GM18861 (cell line): Measurements from ENCODE around the gene CFAP45.
"Not testable (repeated sequence)": the region's sequence is repeated elsewhere in the genome, so short reads cannot be mapped to it uniquely, and the experiment has no call there.

ENCODE experiments used
- ATAC-seq: cut with Tn5 transposase; IDR thresholded peaks from one replicate; pipeline ENCODE4 v1.9.1; 2021; ENCODE audit not compliant: unreplicated experiment

The CFAP45 gene

DNA sequence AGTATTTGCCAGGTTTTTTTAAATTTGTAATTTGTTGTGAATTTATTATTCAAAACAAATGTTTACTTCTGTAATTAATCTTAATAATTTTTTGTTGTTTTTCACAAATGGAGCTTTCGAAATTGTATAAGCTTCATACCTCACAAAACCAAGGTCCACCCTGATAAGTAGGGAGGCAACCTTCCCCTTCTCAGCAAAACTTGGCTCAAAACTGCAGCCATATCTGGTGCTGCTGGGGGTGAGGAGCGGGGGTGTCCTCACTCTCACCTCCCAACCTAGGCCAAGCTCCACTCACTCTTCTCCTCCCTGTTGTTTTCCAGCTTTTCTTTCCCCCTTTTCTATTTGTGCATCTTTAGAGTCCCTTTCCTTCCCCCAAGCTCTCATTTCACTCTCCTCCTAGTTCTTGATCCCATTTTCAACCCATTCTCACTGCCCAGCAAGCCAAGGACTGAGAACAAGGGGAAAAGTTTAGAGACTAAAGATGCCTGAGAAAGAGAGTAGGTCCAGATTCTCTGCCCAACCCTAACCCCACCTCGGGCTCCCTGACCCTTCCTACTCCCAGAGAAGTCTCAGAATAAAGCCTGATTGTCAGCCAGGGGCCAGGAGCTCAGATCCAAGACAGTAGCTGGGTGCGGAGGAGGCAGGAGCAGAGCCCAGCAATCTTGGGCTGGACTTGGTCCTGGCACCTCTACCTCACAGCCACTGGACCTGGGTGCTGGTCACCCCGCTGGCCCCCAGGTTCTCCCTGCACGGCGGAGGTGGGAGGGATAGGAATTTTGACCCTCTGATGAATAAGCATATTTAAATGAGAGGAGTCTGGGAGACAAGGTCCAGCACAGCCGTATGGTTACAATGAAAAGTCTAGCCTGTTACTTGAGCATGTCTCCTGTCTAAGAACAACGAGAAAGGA, 8.3 kb upstream of the CFAP45 start:
- no peak for ATAC-seq

DNA sequence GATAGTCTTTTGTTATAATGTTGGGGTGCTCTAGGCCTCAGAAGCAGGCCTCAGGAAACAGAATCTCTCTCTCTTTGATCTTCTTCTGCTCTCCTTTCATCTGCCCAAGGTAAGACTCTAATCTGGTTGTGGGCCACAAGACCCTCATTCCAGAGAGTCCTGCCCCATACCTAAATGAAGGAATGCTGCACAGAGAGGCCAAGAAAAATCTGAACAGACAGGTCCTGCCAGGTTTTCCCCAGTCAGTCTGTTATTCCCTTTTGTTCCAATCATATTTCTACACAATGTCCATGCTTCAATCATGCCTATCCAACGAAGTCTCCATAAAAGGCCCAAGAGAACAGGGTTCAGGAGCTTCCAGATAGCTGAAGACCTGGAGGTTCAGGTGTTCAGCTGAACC, 7.0 kb upstream of the CFAP45 start:
- no peak for ATAC-seq

DNA sequence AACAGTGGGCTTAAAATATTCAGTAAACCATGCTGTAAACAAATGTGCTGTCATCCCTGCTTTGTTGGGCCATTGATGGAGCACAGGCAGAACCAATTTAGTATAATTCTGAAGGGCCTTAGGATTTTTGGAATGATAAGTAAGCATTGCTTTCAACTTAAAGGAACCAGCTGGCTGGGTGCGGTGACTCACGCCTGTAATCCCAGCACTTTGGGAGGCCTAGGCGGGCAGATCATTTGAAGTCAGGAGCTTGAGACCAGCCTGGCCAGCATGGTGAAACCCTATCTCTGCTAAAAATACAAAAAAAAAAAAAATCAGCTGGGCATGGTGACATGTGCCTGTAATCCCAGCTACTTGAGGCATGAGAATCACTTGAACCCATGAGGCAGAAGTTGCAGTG, 4.1 kb upstream of the CFAP45 start:
- ATAC-seq, result not testable (repeated sequence)

DNA sequence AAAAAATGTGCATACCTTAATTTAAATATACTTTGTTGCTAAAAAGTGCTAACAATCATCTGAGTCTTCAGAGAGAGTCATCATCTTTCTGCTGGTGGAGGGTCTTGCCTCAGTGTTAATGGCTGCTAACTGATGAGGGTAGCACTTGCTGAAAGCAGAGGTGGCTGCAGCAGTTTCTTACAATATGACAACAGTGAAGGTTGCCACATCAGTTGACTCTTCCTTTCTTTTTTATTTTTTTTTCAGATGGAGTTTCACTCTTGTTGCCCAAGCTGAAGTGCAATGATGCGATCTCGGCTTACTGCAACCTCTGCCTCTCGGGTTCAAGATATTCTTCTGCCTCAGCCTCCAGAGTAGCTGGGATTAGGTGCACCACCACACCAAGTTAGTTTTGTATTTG, 2.6 kb upstream of the CFAP45 start:
- no peak for ATAC-seq

DNA sequence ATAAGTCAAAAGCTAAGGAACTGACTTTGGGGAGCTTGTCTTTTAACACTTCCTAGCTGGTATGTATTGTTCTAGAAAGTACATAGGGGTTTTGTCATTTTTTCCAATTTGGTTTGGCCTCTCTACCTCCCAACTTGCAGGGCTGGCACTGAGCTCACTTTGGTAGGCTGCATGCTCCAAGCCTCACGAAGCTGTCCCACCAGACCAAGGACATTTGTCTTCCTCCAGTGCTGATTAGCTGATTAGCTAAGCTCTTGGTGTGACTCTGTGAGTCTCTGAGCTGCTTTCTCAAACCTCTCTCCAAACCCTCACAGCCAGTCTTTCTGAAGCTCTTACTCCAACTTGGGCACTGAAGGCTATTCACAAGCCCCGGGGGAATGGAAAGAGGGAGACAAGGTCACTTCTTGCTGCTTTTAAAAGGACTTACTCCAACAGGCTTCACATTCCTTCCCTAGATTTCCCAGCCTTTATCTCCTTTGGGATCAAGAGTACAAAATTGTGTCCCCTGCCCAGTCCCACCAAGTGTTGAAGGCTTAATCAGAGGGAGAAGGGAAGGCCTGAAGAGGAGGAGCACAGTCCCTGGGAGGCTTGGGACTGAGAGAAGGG, 893 bp upstream of the CFAP45 start:
- no peak for ATAC-seq

DNA sequence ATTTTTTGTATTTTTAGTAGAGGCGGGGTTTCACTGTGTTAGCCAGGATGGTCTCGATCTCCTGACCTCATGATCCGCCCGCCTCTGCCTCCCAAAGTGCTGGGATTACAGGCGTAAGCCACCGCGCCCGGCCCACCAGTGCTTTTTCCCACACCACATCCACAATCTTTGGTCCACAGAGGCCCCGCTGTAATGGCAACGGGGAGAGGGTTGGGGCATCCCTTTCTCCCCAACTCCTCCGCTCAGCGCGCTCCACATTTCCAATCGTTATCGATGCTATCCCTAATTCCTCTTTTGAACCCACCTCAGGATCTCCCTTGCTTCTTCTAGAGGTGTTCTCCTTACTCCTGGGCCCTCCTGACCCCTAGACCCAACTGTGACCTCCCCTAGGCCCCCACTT, 331 bp downstream of the CFAP45 start:
- not testable (repeated sequence) for ATAC-seq

DNA sequence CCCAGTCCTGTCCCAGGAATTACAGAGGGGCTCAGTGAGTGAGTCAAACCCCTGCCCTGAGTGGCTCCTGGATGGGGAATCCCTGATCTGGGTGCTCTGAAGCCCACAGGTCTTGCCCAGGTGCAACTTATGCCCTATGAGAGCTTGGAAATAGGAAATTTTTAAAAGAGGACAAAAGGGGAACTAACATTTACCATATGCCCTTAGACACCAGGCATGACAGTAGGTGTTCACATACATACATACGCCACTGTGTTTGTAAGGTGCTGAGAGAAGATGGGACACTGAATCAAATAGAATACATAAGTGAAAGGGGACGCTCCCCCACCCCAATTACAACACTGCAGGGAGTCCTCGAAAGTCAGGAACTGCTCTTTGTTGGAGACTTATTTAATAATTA, 1.4 kb downstream of the CFAP45 start:
- no peak for ATAC-seq

DNA sequence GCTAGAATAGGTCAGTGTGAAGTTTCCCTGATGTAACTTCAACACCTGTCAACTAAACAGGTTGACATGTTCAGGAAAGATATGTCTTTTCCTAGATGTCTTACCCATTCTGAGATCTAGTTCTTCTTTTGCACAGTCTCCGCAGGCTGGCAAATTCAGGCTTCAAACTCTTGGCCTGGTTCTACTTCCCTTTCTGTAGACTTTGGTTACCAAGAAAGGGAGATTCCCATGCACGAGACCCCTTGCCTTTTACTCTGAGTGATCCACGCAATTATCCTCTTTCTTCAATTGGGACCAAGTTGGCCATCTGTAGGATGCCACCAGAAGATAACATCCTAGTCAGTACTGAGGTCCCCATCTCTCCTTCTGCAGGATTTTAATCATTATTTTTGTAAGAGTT, 2.0 kb downstream of the CFAP45 start:
- ATAC-seq, result no peak

DNA sequence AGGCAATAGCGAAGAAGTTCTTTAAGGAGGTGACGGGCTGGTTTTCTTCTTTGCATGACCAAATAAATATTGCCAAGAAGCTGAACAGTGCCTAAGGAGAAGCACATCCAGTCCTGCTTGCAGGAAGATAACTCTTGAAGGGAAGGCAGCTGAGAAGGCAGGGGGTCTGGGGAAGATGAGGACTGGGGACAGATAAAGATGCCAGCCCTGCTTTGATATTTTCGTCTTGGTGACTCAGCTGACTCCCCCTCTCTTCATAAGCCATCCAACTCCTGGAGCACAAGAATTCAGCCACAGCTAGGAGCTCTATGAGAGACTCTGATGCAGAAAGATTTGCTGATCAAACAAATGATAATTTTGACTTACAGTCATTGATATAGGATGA, 3.4 kb downstream of the CFAP45 start:
- ATAC-seq, result no peak

DNA sequence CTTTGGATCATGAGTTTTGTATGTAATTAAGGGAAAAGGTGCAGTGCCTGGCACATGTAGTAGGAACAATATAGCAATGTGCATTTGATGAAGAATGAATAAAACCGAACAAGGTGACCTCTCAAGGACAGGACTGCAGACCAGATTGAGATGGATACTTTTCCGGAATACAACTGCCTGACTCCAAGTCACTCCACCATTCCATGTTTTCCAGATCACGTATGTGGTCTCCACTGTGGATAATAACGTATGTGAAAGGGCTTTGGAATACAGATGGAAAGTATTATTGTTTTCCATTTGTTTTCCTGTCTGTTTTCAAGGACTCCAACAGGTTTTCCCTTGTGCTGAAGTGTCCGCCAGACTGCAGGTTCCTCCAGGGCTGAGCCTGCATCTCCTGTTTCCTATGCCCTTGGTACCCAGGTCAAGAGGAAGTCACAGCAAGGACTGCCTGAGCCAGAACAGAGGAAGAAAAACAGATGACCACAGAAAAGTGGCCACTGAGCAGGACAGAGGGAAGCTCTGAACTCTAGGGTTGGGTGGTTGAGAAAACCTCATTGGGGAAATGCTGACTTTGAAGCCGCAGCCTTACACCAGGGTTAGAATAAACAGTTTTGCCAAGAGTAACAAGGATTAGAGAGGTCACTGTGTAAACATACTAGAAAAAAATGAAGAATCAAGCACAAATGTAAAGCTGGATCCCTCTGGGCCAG, 4.0 kb downstream of the CFAP45 start:
- ATAC-seq, result no peak

DNA sequence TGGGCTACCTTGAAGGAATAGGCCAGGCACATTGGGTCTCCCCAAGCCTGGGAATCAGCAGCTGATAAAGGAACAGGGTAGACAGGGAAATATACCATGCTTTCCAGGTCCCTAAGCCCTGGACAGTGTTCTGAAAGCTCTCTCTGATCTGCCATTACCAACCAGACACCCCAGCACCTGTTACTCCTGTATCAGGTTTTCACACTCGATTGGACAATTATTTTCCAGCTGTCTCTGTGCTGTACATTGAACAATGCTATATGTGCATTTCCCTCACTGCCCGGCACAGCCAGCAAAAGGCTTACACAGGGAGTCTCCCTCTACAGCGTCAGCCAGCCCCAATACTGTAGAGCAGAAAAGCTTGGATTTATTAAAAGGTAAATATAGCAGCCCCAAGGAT, 4.7 kb downstream of the CFAP45 start:
- ATAC-seq, result no peak

DNA sequence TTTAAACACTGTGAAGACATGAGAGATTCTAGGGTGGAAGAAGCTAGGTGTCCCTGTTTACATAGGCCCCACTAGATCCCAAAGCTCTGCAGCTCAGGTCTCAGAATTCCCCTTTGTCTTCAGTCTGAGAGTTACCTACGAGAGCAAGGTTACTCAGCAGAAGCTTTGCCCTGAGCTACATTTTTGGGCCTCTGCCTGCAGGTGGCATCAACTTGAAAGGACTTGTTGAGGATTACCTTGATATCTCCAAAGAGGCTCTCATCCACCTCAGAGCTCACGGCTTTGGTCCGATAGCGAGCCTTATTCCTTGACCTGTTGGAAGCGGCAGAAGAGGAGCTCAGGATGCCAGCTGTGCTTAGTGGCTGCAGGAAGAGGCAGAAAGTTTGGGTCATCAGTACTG, 7.0 kb downstream of the CFAP45 start:
- ATAC-seq, result no peak

DNA sequence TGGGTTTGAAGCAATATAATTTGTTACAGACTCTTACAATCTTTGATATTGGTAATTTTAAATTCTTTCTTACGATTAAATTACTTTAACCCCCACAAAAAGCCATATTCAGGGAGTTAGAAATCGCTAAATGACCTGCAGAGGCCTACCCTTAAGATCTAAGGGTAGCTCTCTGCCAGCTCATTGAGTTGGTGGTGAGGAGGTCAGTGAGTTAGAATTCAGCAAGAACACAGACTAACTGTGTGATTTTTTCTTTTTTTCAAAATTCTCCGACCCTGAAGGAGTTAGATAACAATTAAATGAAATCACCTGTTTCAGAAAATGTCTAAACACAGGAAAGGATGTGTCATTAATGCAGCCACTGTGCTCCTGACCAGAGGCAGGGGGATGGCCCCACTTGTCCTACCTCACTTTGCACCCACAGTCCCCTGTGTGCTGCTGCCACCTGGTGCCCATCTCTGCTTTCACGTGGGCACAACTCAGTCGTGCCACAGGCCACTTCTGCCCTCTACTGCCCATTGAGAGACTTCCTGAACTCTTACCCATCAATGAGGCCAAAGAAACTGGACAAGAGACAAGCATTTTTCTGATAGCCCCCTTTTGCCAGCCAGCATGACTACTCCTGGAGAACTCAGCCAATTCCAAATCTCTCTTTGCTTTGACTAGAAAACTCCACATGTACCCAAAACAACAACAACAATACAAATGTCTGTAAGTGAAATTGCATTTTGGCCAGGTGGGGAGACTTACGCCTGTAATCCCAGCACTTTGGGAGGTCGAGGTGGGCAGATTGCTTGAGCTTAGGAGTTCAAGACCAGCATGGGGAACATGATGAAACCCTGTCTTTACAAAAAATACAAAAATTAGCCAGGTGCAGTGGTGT, 8.4 kb downstream of the CFAP45 start:
- ATAC-seq, result peak; percentile 67

DNA sequence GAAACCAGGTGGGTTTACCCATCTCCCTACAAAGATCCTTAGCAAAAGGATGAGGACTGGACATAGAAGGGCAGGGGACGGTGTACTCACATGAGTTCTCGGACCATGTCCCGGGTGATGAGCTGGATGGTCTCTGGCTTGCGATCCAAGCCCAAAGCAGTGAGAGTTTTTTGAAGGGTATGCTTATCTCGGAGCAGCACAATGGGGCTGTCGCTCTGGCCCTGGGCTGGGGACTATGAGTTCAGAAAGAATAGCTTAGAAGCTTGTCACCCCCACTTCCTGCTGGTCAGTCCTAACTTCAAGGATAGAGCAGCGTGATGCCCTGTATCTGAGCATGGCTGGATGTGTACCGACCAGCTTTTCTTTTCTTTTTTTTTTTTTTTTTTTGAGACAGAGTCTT, 9.6 kb downstream of the CFAP45 start:
- no peak for ATAC-seq

DNA sequence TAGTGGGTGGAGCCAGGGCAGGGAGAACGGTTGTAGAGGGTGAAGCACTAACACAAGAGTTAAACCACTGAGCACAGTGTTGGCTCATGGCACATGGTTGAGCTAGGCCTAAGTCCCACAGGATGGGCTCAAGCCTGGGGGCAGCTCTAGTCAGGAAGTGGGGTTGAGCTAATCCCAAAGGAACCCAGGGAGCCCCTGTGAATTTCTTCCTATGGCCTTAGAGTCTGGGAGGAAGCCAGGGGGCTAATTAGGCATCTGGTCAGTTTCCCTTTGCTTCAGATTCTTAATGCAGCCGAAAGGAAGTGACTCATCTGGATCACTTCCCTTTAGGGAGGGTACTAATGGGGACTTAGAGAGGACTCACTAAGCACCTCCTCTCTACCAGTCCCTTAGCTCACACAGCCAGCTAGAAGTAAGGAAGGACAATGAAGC, 10.1 kb downstream of the CFAP45 start:
- ATAC-seq, result peak; percentile 88

DNA sequence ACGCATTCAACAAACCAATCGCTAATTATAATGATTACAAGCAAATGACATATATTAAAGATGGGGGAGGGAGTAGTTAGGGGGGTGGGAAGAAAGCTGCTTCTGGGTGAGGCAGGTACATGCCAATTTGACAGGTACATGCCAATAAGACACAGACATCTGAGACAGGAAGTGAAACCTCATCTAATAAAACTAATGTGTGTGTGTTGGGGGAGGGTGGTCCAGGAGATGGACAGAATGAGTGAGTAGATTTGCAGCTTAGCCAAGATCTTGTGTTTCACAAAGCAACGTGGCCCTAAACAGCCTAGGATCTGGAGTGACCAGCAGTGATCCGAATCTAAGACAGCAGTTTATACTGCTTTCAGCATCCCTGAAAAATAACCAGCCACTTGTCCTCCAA, 10.8 kb downstream of the CFAP45 start:
- ATAC-seq, result no peak

DNA sequence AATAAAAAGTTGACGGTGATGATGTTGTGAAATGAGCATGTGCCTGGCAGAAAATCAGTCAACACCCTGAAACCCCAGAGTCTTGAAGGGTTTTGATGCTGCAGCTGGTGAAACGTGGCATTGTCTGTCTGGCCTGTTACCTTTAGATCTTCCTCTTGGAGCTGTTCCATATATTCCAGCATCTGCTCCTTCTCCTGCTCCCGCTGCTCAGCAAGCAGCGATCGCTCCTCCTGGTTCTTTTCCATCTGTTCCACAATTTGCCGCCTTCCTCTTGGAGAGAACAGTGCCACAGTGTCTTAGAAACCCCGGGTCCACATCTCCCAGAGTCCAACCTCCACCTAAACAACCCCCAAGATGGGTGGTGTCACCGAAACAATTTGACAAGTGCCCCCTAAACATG, 15.7 kb downstream of the CFAP45 start:
- no peak for ATAC-seq

DNA sequence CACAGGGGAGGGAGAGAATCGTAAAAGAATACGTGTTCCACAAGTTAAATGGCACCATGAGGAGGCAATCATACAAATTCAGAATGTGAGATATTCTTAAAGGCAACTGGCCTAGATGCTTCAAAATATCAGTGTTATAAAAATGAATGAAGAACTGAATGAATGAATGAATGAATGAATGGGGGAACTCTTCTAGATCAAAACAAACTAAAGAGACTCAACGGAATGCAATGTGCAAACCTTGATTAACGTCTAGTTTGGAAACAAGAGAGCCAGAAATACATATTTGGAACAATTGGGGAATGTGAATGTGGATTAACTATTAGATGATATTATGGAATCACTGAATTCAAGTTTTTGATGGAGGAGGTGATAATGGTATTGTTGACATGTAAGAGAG, 16.8 kb downstream of the CFAP45 start:
- no peak for ATAC-seq

DNA sequence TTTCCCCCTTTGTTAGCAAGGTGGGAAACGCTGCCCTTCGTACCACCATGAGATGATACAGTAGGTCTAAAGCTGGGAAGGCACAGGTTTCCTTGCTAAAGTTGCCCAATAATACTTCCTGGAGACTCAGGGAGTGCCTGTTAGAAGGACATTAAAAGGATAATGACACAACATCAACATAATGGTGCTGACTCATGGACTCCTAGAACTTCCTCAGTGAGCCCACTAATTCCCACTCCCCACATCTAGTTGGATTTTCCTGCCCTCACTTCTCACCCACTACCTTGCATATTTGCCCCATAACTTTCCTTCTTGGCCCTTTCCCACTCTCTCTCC, 17.5 kb downstream of the CFAP45 start:
- ATAC-seq, result no peak

DNA sequence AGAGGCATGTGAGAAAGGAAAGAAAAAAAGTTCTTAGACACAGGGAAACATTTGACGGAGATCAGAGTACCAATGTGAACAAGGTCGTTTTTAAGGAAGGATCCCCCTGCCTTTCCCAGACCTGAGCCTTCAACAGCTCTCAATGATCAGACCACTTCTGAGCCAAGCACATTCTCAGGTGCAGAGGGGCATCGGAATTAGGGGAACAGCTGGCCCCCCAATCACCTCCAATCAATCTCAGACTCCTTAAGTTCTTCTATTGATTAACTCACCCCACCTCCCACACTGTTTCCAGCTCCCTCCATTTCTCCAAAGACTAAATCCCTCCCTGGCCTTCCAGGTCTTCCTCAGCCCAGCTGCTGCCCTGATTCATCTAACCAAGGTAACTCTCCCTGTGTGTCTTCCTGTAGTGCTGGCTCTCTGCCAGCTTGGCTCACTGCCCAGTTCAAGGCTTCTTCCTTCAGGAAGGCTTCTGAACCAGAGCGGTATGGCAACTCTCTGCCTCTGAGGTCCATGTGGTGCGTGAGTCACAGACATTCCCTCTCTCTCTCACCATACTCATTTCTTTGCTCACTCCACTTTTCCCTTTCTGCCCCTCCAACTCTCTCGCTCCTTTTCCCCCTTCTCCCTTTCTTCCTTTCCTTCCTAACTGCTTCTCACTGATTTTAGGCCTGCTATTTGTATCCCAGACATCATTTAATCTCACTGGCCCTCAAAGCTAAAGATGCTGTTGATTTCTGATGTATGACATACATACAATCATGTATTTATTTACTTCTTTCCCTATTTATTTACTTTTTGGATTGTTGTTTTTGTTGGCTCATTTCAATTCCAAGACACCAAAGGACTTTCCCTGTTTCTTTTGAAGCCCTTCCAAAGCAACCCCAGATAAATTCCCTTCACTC, 18.1 kb downstream of the CFAP45 start:
- no peak for ATAC-seq
